T-helper 1 cell treated with Interleukin-12 subunit alpha and Interleukin-12 subunit beta and Interleukin-4 antibody, amounts not matched to agents 30 μg/mL and 1 μg/mL, for 36 hours (primary cell): ENCODE results near the gene RABGEF1.
"Not testable (repeated sequence)": the region's sequence is repeated elsewhere in the genome, so short reads cannot be mapped to it uniquely, and the experiment has no call there.

ENCODE experiments used
- H3K27ac Mint-ChIP-seq: one replicate; pipeline ENCODE4 v1.8.0; 2021; ENCODE audit warnings: mild to moderate bottlenecking, mixed read lengths
- H3K27me3 Mint-ChIP-seq: one replicate; pipeline ENCODE4 v1.8.0; 2021; ENCODE audit warnings: low read depth, mixed read lengths
- H3K36me3 Mint-ChIP-seq: one replicate; pipeline ENCODE4 v1.8.0; 2021; ENCODE audit warnings: low read depth, mixed read lengths
- H3K4me1 Mint-ChIP-seq: one replicate; pipeline ENCODE4 v1.8.0; 2021; ENCODE audit warnings: low read depth, mixed read lengths
- H3K4me3 Mint-ChIP-seq: one replicate; pipeline ENCODE4 v1.8.0; 2021; ENCODE audit warnings: mild to moderate bottlenecking, moderate library complexity, mixed read lengths
- H3K9me3 Mint-ChIP-seq: one replicate; pipeline ENCODE4 v1.8.0; 2021; ENCODE audit warnings: mixed read lengths

Gene RABGEF1

GRCh38 chr7:66765322-66766025 is 24.9 kb downstream of the RABGEF1 start:
- H3K4me3 Mint-ChIP-seq, H3K27ac Mint-ChIP-seq: not testable (repeated sequence)

GRCh38 chr7:66766041-66766440 is 25.5 kb downstream of the RABGEF1 start:
- Mint-ChIP-seq H3K4me3 (no peak overlapping the region), H3K36me3 (peaks cover 6% of the 10 kb centered on the region), H3K27ac (no peak overlapping the region), H3K4me1 (peaks cover 21% of the 10 kb centered on the region), H3K27me3 (no peaks in the 10 kb centered on the region), H3K9me3 (peaks cover 12% of the 10 kb centered on the region)

More at GRCh38 chr7:66765322-66766025, 24.9 kb downstream of the RABGEF1 start:
- H3K36me3 Mint-ChIP-seq, H3K27me3 Mint-ChIP-seq: not testable (repeated sequence)
- Mint-ChIP-seq H3K4me1 (peaks cover 19% of the 10 kb centered on the region), H3K9me3 (peaks cover 12% of the 10 kb centered on the region)

- peaks cover 13% of the 10 kb centered on the region for H3K36me3 Mint-ChIP-seq
- H3K27ac Mint-ChIP-seq, H3K4me3 Mint-ChIP-seq, H3K27me3 Mint-ChIP-seq: not testable (repeated sequence)
- H3K4me1 Mint-ChIP-seq, result peaks cover 21% of the 10 kb centered on the region
- peaks cover 12% of the 10 kb centered on the region for H3K9me3 Mint-ChIP-seq
Observed at GRCh38 chr7:66767486-66767885, 27.0 kb downstream of the RABGEF1 start.

GRCh38 chr7:66768865-66769832 is 28.6 kb downstream of the RABGEF1 start:
- Mint-ChIP-seq H3K27ac (peak overlapping the region; percentile 26), H3K36me3 (peaks cover 13% of the 10 kb centered on the region), H3K9me3 (peaks cover 4% of the 10 kb centered on the region), H3K27me3 (no peaks in the 10 kb centered on the region), H3K4me3 (no peak overlapping the region), H3K4me1 (peaks cover 21% of the 10 kb centered on the region)

- no peaks in the 10 kb centered on the region for H3K9me3 Mint-ChIP-seq
- H3K27me3 Mint-ChIP-seq, result no peaks in the 10 kb centered on the region
- peaks cover 21% of the 10 kb centered on the region for H3K4me1 Mint-ChIP-seq
- no peak overlapping the region for H3K4me3 Mint-ChIP-seq
- H3K36me3 Mint-ChIP-seq, result peaks cover 19% of the 10 kb centered on the region
- peak overlapping the region; percentile 26 for H3K27ac Mint-ChIP-seq
Observed at GRCh38 chr7:66769833-66770512, 29.4 kb downstream of the RABGEF1 start.

GRCh38 chr7:66771795-66772194 is 31.3 kb downstream of the RABGEF1 start:
- no peak overlapping the region for H3K4me3 Mint-ChIP-seq
- no peak overlapping the region for H3K27ac Mint-ChIP-seq
- H3K36me3 Mint-ChIP-seq, result peaks cover 31% of the 10 kb centered on the region
- no peaks in the 10 kb centered on the region for H3K9me3 Mint-ChIP-seq
- peaks cover 21% of the 10 kb centered on the region for H3K4me1 Mint-ChIP-seq
- H3K27me3 Mint-ChIP-seq, result no peaks in the 10 kb centered on the region

GRCh38 chr7:66773744-66774143 is 33.2 kb downstream of the RABGEF1 start:
- H3K9me3 Mint-ChIP-seq, H3K27me3 Mint-ChIP-seq, H3K27ac Mint-ChIP-seq, H3K4me3 Mint-ChIP-seq: not testable (repeated sequence)
- Mint-ChIP-seq H3K36me3 (peaks cover 37% of the 10 kb centered on the region), H3K4me1 (peaks cover 12% of the 10 kb centered on the region)

- H3K27ac Mint-ChIP-seq, H3K9me3 Mint-ChIP-seq, H3K27me3 Mint-ChIP-seq, H3K4me3 Mint-ChIP-seq, H3K4me1 Mint-ChIP-seq: not testable (repeated sequence)
- peaks cover 41% of the 10 kb centered on the region for H3K36me3 Mint-ChIP-seq
Observed at GRCh38 chr7:66776383-66776782, 35.9 kb downstream of the RABGEF1 start.

- Mint-ChIP-seq H3K27me3 (no peaks in the 10 kb centered on the region), H3K36me3 (peaks cover 37% of the 10 kb centered on the region)
Observed at GRCh38 chr7:66776800-66777442, 36.4 kb downstream of the RABGEF1 start.

GRCh38 chr7:66778201-66778600 is 37.7 kb downstream of the RABGEF1 start:
- no peak overlapping the region for H3K4me3 Mint-ChIP-seq
- no peaks in the 10 kb centered on the region for H3K27me3 Mint-ChIP-seq
- H3K27ac Mint-ChIP-seq, result no peak overlapping the region
- peaks cover 7% of the 10 kb centered on the region for H3K4me1 Mint-ChIP-seq
- H3K9me3 Mint-ChIP-seq, result no peaks in the 10 kb centered on the region
- H3K36me3 Mint-ChIP-seq, result peaks cover 35% of the 10 kb centered on the region

More at GRCh38 chr7:66776800-66777442, 36.4 kb downstream of the RABGEF1 start:
- no peak overlapping the region for H3K27ac Mint-ChIP-seq
- no peaks in the 10 kb centered on the region for H3K9me3 Mint-ChIP-seq
- H3K4me1 Mint-ChIP-seq, result peaks cover 7% of the 10 kb centered on the region
- H3K4me3 Mint-ChIP-seq, result no peak overlapping the region

- Mint-ChIP-seq H3K27ac (no peak overlapping the region), H3K27me3 (no peaks in the 10 kb centered on the region), H3K9me3 (no peaks in the 10 kb centered on the region), H3K4me1 (peaks cover 7% of the 10 kb centered on the region), H3K4me3 (no peak overlapping the region), H3K36me3 (peaks cover 28% of the 10 kb centered on the region)
Observed at GRCh38 chr7:66779669-66780409, 39.3 kb downstream of the RABGEF1 start.

GRCh38 chr7:66781408-66782090 is 41.0 kb downstream of the RABGEF1 start:
- no peaks in the 10 kb centered on the region for H3K9me3 Mint-ChIP-seq
- H3K4me1 Mint-ChIP-seq, result peaks cover 7% of the 10 kb centered on the region
- H3K36me3 Mint-ChIP-seq, result peaks cover 28% of the 10 kb centered on the region
- no peaks in the 10 kb centered on the region for H3K27me3 Mint-ChIP-seq
- H3K27ac Mint-ChIP-seq, result no peak overlapping the region
- no peak overlapping the region for H3K4me3 Mint-ChIP-seq

- H3K36me3 Mint-ChIP-seq, result peaks cover 24% of the 10 kb centered on the region
- H3K27me3 Mint-ChIP-seq, H3K4me3 Mint-ChIP-seq, H3K4me1 Mint-ChIP-seq, H3K27ac Mint-ChIP-seq, H3K9me3 Mint-ChIP-seq: not testable (repeated sequence)
Observed at GRCh38 chr7:66782875-66783274, 42.3 kb downstream of the RABGEF1 start.
